ENCODE results near the gene GJA4. TPM values are rescaled to one million over a fixed set of nuclear protein-coding genes. Genes with fewer than 3 reads are reported as not detected.

Gene GJA4
- total and polyA plus RNA-seq, 2 of the 8 experiments (the other 6 are each of a cell fraction or from before 2014, with no cell fraction given): 3.2 to 3.9 TPM

- Histone ChIP-seq H3K4me3 (ENCODE audit: extremely low read depth in 1 of 4, insufficient read depth in 2 of 4, low read depth in 3 of 4, low read length in 4 of 4) (no peak overlapping the region), H2BK20ac (ENCODE audit: low read length) (no peak overlapping the region), H3K9me3 (ENCODE audit: insufficient read depth in 2 of 2, low read depth in 1 of 2, low read length in 1 of 2) (no peaks in the 10 kb centered on the region), H4K8ac (ENCODE audit: extremely low read depth, insufficient read depth, low read length) (no peak overlapping the region), H2BK5ac (ENCODE audit: low read depth, low read length) (no peak overlapping the region), H3K9ac (replicated peaks in 1 of 4; ENCODE audit: extremely low read depth in 1 of 4, low read depth in 3 of 4, low read length in 3 of 4) (no peak overlapping the region), H3K36me3 (ENCODE audit: control insufficient read depth in 2 of 4, insufficient read depth in 4 of 4, low read length in 3 of 4) (no peaks in the 10 kb centered on the region), H3K27ac (ENCODE audit: low read depth, low read length) (no peak overlapping the region), H3K27me3 (replicated peaks in 1 of 4; ENCODE audit: control insufficient read depth in 3 of 4, extremely low read depth in 1 of 4, insufficient read depth in 3 of 4, low read length in 3 of 4) (no peaks in the 10 kb centered on the region), H3K14ac (ENCODE audit: insufficient read length) (no peak overlapping the region), H3K4me2 (ENCODE audit: insufficient read depth in 1 of 2, low read depth in 2 of 2, low read length in 2 of 2) (no peak overlapping the region), H3K56ac (replicated peaks; ENCODE audit: insufficient read length, low read depth, low read length) (no peak overlapping the region), H4K91ac (replicated peaks; ENCODE audit: insufficient read length, low read length) (no peak overlapping the region), H2AFZ (ENCODE audit: low read length) (no peak overlapping the region), H2BK15ac (ENCODE audit: low read length) (no peak overlapping the region), H2BK12ac (ENCODE audit: low read depth, low read length) (no peak overlapping the region), H3K4ac (replicated peaks; ENCODE audit: insufficient read length, low read depth, low read length) (no peak overlapping the region), H4K20me1 (replicated peaks in 1 of 2; ENCODE audit: control insufficient read depth in 1 of 2, insufficient read depth in 2 of 2, low read length in 2 of 2) (no peaks in the 10 kb centered on the region), H3K79me1 (ENCODE audit: low read depth, low read length) (no peaks in the 10 kb centered on the region), H3K4me1 (replicated peaks in 1 of 4; ENCODE audit: control insufficient read depth in 3 of 4, insufficient read depth in 4 of 4, low read length in 3 of 4) (no peaks in the 10 kb centered on the region; a peak in 1 of 7 replicates), H3K23me2 (ENCODE audit: low read depth, low read length) (no peaks in the 10 kb centered on the region; the same call in 1 of the 2 replicates), H2BK120ac (replicated peaks; ENCODE audit: low read depth, low read length) (no peak overlapping the region), H3K23ac (ENCODE audit: insufficient read length) (no peak overlapping the region), H4K5ac (ENCODE audit: insufficient read length, low read depth, low read length) (no peak overlapping the region), H2AK5ac (ENCODE audit: low read depth, low read length) (no peak overlapping the region), H3K18ac (ENCODE audit: extremely low read depth, low read length) (no peak overlapping the region), H3K79me2 (ENCODE audit: control insufficient read depth in 1 of 2, insufficient read depth in 2 of 2, low read length in 2 of 2) (no peaks in the 10 kb centered on the region)
- ChIA-PET POLR2A (ENCODE audit: partially characterized antibody) (interaction anchor here (0.7 kb wide), 1 partner anchor 38 kb away, joined by 3 read pairs; no protein-coding TSS in a partner anchor), CTCF (ENCODE audit: partially characterized antibody) (interaction anchor here (0.9 to 2.6 kb wide), 3 partner anchors 9 to 52 kb away, joined by 3 to 14 read pairs (median 4); no protein-coding TSS in a partner anchor)
- DNase-seq (ENCODE audit: low read depth in 1 of 2, low spot score in 2 of 2) (peak in 1 of 2 experiments; percentile 1), FAIRE-seq (no peak)
- WGBS, 2 experiments (ENCODE audit: extremely low coverage in 1 of 2, insufficient coverage in 1 of 2, insufficient read length in 1 of 2, insufficient replicate concordance in 2 of 2, low coverage in 1 of 2, low lambda C conversion rate in 2 of 2, missing lambda C conversion rate in 1 of 2): 80% methylated on average over 1 of the region's 1 CpG; no CpG with 5 or more reads in 1 of the 2 experiments
- no peak for TF ChIP-seq CEBPB (IDR thresholded peaks at IDR 0.05; ENCODE audit: low read depth, low read length)
- TF ChIP-seq POLR2AphosphoS5 (IDR thresholded peaks at IDR 0.05; ENCODE audit: low read depth, low read length): no peak
- TF ChIP-seq GTF2F1 (IDR thresholded peaks at IDR 0.05; ENCODE audit: borderline replicate concordance, low read depth, low read length): no peak
- TF ChIP-seq SP1 (IDR thresholded peaks at IDR 0.05; ENCODE audit: low read depth, low read length): no peak
- TF ChIP-seq MAX (IDR thresholded peaks at IDR 0.05): no peak
- TF ChIP-seq RAD21 (IDR thresholded peaks at IDR 0.05 in 1 of 2, conservative IDR thresholded peaks at IDR 0.05 in 1 of 2; ENCODE audit: low read depth in 2 of 2, low read length in 2 of 2): no peak
- no peak for TF ChIP-seq JUN (IDR thresholded peaks at IDR 0.05; ENCODE audit: low read depth, low read length)
- TF ChIP-seq JUND (IDR thresholded peaks at IDR 0.05; ENCODE audit: low read length): no peak
- TF ChIP-seq MAFK (IDR thresholded peaks at IDR 0.05; ENCODE audit: low read depth, low read length): no peak
Measured at GRCh38 chr1:34833711-34834110, 40.9 kb downstream of the GJA4 start.
